Right atrium auricular region (tissue), 2 donors: ENCODE measurements around the gene ABCB10. TPM values are rescaled to one million over a fixed set of nuclear protein-coding genes. Genes with fewer than 3 reads are reported as not detected.
"Not testable (repeated sequence)": the region's sequence is repeated elsewhere in the genome, so short reads cannot be mapped to it uniquely, and the experiment has no call there.

Experiments used
- DNase-seq: peaks from one replicate; pipeline ENCODE4 v3.0.0-alpha.2; 2019; ENCODE audit warnings: low spot score
- H3K27ac ChIP-seq, 2 donors: fragments of 200-600 bp; sonication (generic); 1 replicate in 1 of 2; 2 replicates in 1 of 2; pipeline ENCODE4 v1.5.1; 2016 to 2019
- H3K27me3 ChIP-seq, 2 donors: fragments of 200-600 bp; sonication (generic); one replicate each; pipeline versions ENCODE4 v1.5.1 to v1.6.0; 2017 to 2019
- H3K36me3 ChIP-seq: fragments of 200-600 bp; sonication (generic); one replicate; pipeline ENCODE4 v1.5.1; 2016
- H3K4me1 ChIP-seq, 2 donors: fragments of 200-600 bp; sonication (generic); one replicate each; pipeline versions ENCODE4 v1.5.1 to v1.6.0; 2017 to 2019
- H3K4me3 ChIP-seq, 2 donors: fragments of 200-600 bp; sonication (generic); 1 replicate in 1 of 2; 2 replicates in 1 of 2; pipeline ENCODE4 v1.5.1; 2017 to 2019; ENCODE audit warnings: mild to moderate bottlenecking in 1 of 2, moderate library complexity in 1 of 2
- H3K9me3 ChIP-seq, 2 donors: fragments of 200-600 bp; sonication (generic); one replicate each; pipeline ENCODE4 v1.5.1; 2019
- total RNA-seq, 2 donors: library from RNA; depleted of rRNA; stranded (reverse); fragments of >200 nt; gene quantifications; one replicate each; pipeline ENCODE4 v1.1.0, GENCODE V29; 2016
- TF ChIP-seq, protein P1 (sequence below), 2 donors: fragments of 200-600 bp; sonication (generic); IDR thresholded peaks; one replicate each; pipeline ENCODE4 v1.5.1; 2019; ENCODE audit warnings: antibody characterized with exemption in 2 of 2

ABCB10 gene
- total RNA-seq, 2 donors from 2014 or later: 8.6 to 9.2 TPM

DNA sequence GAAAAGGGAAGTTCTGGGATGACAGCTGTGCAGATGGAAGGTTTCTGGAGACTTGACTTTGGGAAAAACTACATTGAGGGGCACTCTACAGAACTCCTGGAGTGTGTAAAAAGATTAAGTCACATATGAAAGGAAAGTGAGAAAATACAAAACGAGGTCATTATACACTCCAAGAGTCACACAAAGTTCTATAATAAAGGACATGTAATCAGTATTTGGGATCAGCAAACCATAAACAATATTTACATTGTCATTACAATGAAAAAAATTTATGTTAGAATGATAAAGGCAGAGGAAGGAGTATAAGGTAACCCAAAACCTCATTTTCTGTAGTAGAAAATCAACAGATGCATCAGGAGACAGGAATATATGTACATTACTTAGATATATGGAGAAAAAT lies 73.2 kb downstream of the ABCB10 start:
- Histone ChIP-seq H3K4me1 (no peaks in the 10 kb centered on the region), H3K27ac (no peak overlapping the region), H3K9me3 (no peaks in the 10 kb centered on the region), H3K36me3 (peaks cover 53% of the 10 kb centered on the region), H3K27me3 (no peaks in the 10 kb centered on the region), H3K4me3 (no peak overlapping the region)
- TF ChIP-seq, protein P1, sequence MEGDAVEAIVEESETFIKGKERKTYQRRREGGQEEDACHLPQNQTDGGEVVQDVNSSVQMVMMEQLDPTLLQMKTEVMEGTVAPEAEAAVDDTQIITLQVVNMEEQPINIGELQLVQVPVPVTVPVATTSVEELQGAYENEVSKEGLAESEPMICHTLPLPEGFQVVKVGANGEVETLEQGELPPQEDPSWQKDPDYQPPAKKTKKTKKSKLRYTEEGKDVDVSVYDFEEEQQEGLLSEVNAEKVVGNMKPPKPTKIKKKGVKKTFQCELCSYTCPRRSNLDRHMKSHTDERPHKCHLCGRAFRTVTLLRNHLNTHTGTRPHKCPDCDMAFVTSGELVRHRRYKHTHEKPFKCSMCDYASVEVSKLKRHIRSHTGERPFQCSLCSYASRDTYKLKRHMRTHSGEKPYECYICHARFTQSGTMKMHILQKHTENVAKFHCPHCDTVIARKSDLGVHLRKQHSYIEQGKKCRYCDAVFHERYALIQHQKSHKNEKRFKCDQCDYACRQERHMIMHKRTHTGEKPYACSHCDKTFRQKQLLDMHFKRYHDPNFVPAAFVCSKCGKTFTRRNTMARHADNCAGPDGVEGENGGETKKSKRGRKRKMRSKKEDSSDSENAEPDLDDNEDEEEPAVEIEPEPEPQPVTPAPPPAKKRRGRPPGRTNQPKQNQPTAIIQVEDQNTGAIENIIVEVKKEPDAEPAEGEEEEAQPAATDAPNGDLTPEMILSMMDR (IDR thresholded peaks at IDR 0.05): no peak
- no peak for DNase-seq

DNA sequence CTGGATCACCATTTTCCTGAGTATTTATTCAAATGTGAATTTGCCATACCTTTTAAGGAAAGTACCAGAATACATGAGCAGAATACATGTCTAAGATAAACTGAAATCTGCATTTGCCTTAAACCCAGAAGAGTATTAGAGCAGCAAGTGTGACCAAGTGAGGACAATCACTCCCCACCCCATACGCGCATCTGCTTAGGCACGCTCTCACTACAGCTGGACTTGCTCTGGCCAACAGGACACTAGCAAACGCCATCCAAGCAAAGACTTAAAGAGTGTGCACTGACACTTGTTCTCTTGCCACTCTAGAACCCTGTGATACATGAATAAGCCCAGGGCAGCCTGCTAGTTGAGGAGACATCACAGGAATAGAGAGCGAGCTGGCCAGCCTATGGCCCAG lies 76.0 kb downstream of the ABCB10 start:
- Histone ChIP-seq H3K36me3 (peaks cover 39% of the 10 kb centered on the region), H3K4me1 (no peaks in the 10 kb centered on the region), H3K9me3 (no peaks in the 10 kb centered on the region), H3K27ac (peak overlapping the region; percentile 57 to 69), H3K27me3 (no peaks in the 10 kb centered on the region), H3K4me3 (no peak overlapping the region)
- no peak for DNase-seq
- TF ChIP-seq, protein P1 (IDR thresholded peaks at IDR 0.05): no peak

- Histone ChIP-seq H3K27ac (peak overlapping the region in 1 of 2 donors; percentile 37), H3K9me3 (no peaks in the 10 kb centered on the region), H3K4me1 (no peaks in the 10 kb centered on the region), H3K27me3 (no peaks in the 10 kb centered on the region), H3K36me3 (peaks cover 45% of the 10 kb centered on the region), H3K4me3 (no peak overlapping the region)
- TF ChIP-seq, protein P1 (IDR thresholded peaks at IDR 0.05): no peak
- no peak for DNase-seq
Observed at GRCh38 chr1:229480495-229480894, 78.0 kb downstream of the ABCB10 start.

- H3K4me3 ChIP-seq: no peak overlapping the region
- H3K36me3 ChIP-seq: peaks cover 51% of the 10 kb centered on the region
- no peak for DNase-seq
- H3K27ac ChIP-seq: peak overlapping the region in 1 of 2 donors; percentile 37
- TF ChIP-seq, protein P1 (IDR thresholded peaks at IDR 0.05): no peak
- no peaks in the 10 kb centered on the region for H3K9me3 ChIP-seq
- no peaks in the 10 kb centered on the region for H3K4me1 ChIP-seq
- no peaks in the 10 kb centered on the region for H3K27me3 ChIP-seq
Observed at GRCh38 chr1:229479660-229480399, 78.7 kb downstream of the ABCB10 start.

DNA sequence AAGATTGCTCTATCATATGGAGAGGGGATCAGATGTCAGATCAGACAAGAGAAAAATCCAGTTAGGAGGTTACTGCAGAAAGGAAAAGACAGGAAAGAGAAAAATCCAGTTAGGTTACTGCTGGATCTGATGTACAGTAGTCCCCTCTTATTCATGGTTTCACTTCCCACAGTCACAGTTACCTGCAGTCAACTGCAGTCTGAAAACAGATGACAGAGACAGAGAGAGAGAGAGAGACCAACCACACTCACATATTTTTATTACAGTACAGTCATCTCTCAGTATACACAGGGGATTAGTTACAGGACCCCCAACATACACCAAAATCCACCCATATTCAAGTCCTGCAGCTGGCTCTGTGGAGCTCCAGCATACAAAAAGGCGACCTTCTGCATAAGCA lies 79.7 kb downstream of the ABCB10 start:
- no peaks in the 10 kb centered on the region for H3K9me3 ChIP-seq
- H3K36me3 ChIP-seq: peaks cover 56% of the 10 kb centered on the region

GRCh38 chr1:229475859-229476258 lies 82.6 kb downstream of the ABCB10 start:
- H3K36me3 ChIP-seq: peaks cover 51% of the 10 kb centered on the region

More for the DNA sequence above, 79.7 kb downstream of the ABCB10 start:
- no peak overlapping the region for H3K27ac ChIP-seq
- TF ChIP-seq, protein P1 (IDR thresholded peaks at IDR 0.05): no peak
- no peaks in the 10 kb centered on the region for H3K4me1 ChIP-seq
- H3K4me3 ChIP-seq: no peak overlapping the region
- DNase-seq: no peak
- H3K27me3 ChIP-seq: no peaks in the 10 kb centered on the region

More at GRCh38 chr1:229475859-229476258, 82.6 kb downstream of the ABCB10 start:
- not testable (repeated sequence) for H3K4me3 ChIP-seq, H3K27ac ChIP-seq, DNase-seq, H3K27me3 ChIP-seq, H3K4me1 ChIP-seq, H3K9me3 ChIP-seq
